Raji (cell line): ENCODE results near the gene TMEM9B.

Experiments used
- POLR2A ChIP-seq: IDR thresholded peaks from 2 replicates; pipeline ENCODE4 v1.6.1; 2011; ENCODE audit warnings: low read depth, low read length, control low read depth; ENCODE audit not compliant: insufficient read depth

The TMEM9B gene

DNA sequence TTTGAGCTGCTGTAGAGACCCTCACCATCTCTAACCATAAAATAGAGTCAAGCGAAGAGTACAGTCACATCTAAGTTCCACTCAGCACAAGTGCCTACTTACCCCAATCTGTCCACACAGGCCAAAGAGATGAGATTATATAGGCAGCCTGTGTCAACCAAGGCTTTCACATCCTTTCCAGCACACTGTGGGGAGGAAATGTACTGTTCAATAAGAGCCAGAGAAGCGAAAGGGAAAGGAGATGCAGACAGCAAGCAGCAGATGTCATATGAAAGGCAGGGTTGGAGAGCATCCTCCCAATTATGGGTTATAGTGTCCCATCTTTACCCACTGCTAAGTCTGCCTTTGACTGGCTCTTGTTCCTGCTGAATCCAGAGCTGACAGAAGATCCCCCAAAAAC is 23.2 kb upstream of the TMEM9B start:
- TF ChIP-seq POLR2A, result no peak

DNA sequence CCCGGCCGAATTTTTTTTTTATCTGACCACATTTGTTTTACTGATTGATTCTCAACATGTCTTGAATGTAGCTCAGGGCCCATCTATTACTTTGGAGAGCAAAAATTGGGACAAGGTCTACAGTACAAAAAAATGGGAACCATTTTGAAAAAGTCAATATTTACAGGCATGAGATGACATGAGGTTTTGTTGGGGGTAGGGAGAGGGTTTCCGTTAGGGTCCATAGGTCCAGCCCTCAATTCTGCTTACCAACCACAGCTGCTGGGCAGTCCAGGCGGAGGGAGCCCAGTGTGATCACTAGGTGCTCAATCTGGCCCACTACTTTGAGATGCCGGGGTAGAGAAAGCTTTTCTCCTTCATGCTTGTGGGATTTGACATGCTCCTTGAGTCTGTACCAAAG is 21.2 kb upstream of the TMEM9B start:
- TF ChIP-seq POLR2A, result no peak

- TF ChIP-seq POLR2A, result no peak
These were observed 19.3 kb upstream of the TMEM9B start for GRCh38 chr11:8983552-8983951.

- no peak for TF ChIP-seq POLR2A
These were observed 16.2 kb upstream of the TMEM9B start for GRCh38 chr11:8980485-8980884.

GRCh38 chr11:8973121-8973520 is 8.9 kb upstream of the TMEM9B start:
- no peak for TF ChIP-seq POLR2A

DNA sequence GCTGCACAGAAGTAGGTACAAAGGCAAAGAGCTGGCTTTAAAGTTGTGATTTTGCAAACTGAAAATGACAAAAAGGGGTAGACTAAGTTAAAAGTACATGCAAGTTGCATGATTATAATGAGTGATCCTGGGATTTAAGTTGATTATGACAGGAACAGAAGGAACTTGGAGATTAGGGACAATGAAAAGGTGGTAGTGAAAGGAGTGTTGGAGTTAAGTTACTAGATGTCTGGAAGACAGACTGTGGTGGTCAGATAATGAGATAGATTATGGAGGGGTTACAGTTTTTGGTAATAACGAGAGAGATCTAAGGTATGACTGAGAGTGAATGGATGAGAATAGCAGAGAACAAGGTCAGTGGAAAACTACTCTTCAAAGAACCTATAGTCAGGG is 7.7 kb upstream of the TMEM9B start:
- no peak for TF ChIP-seq POLR2A

- no peak for TF ChIP-seq POLR2A
These were observed 7.1 kb upstream of the TMEM9B start for GRCh38 chr11:8971196-8971923.

DNA sequence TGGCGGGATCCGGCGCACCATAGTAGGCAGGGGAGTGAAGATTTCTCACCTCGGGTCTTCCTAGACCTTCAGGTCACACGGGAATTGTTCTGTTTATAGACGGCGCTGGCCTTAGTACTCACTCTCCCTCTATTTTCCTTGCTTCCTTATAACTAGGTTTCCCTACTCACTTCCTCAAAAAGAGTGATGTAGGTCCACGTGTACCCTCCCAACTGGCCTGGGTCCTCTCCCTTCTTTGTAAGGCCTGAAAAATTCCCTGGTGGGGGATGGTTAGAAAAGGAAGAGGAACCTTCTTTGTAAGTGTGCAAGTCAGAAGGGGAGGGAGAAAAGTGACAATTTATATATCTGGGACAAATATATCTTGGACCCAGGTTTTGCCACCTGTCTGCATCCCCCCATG is 2.9 kb upstream of the TMEM9B start:
- no peak for TF ChIP-seq POLR2A

GRCh38 chr11:8963569-8964323 is 496 bp downstream of the TMEM9B start:
- TF ChIP-seq POLR2A, result peak; percentile 71

GRCh38 chr11:8962841-8963240 is 1.4 kb downstream of the TMEM9B start:
- TF ChIP-seq POLR2A, result no peak

DNA sequence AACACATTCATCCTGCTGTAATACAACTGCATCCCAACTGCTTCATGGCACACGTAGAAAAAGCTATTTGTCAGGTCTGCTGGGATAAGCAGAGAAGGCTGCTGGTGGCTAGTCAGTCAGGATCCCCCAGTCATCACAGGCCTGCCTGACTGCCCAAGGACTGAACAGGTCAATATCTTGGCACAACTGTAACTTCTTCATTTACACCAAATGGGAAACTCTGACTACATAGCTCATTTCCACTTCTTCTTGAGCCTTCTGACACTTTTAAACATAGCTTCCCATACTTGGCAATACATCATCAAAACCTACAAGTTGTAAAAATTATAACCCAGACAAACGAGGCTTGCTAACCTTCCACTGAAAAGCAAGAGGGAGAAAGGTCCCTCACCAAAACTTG is 2.8 kb downstream of the TMEM9B start:
- no peak for TF ChIP-seq POLR2A

DNA sequence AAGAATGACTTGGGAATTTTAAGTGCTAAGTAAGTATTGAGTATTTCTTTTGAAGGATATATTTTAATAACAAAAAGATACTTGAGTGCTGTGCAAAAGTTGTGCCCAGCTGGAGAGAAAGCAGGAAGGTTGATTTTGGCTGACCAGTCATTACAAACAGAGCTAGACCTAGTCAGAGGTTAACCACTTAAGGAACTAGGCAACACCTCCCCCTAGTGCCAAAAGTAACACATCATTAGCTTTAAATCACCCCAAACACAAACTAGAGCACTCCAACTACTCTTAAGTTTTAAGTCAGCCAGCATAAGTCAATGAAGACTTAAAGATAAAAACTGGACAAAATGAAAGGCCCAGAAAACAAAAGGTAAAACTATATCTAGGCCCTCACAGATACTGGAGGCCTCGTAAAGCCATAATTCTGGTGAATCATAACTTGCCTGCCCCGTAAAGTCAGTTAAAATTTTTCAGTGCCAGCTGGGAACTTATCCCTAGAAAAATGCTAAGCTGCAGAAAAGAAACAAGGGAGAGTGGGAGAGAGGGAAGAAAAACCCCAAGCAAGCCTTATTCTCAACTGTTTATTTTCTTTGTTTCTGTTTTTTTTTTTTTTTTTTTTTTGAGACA is 4.6 kb downstream of the TMEM9B start:
- TF ChIP-seq POLR2A, result no peak

DNA sequence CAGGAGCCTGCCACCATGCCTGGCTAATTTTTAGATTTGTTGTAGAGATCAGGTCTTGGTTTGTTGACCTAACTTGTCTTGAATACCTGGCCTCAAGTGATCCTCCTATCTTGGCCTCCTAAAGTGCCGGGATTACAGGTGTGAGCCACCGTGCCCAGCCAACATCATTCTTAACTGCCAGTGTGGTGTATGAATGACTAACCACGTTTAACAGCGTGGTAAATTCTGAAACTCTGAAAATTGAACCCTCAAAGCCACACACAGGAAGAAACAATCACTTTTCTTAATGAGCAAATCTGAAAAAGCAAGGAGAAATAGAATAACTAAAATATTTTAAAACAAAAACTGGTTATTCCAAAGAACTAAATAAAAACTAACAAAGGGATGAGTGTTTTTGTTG is 7.4 kb downstream of the TMEM9B start:
- TF ChIP-seq POLR2A, result no peak

DNA sequence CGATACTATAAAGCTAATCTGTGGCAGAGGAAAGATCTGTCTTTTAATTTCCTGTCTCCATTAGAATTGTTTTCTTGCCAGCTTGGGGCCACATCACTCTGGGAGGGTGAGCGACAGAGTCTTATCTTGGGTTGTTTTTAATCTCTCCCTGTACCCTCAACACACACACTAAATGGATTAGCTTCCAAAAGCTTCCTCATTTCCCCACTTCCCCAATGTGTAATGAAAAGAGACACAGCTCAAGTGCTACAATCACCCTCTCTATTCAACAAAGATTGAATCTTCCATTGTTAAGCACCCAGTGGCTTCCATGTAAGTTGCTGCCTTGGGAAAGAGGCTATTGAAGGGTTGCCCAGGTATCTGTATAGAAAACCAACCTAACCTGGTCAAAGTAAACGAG is 15.4 kb downstream of the TMEM9B start:
- no peak for TF ChIP-seq POLR2A

- no peak for TF ChIP-seq POLR2A
These were observed 16.9 kb downstream of the TMEM9B start for GRCh38 chr11:8947230-8947943.
